Esophagus squamous epithelium (tissue), 4 donors: ENCODE data around the gene KCNC3.

Experiments used
- CTCF ChIP-seq, 6 experiments: fragments of 450-650 bp in 4 of 6; fragments of 200-600 bp in 2 of 6; sonication (generic) in 2 of 6; IDR thresholded peaks; one replicate each; pipeline ENCODE4 v1.5.1; 2016 to 2019; ENCODE audit warnings: antibody characterized with exemption in 6 of 6, mild to moderate bottlenecking in 4 of 6, moderate library complexity in 4 of 6
- POLR2A ChIP-seq, 4 donors: fragments of 450-650 bp; IDR thresholded peaks; one replicate each; pipeline ENCODE4 v1.6.1; 2017; ENCODE audit warnings: antibody characterized with exemption in 4 of 4, mild to moderate bottlenecking in 4 of 4, moderate library complexity in 3 of 4

- TF ChIP-seq POLR2A (IDR thresholded peaks at IDR 0.05) = no peak
- TF ChIP-seq CTCF (IDR thresholded peaks at IDR 0.05) = no peak
Measured at GRCh38 chr19:50293263-50294004, 35.7 kb downstream of the KCNC3 start.
